Measurements from ENCODE around the gene SIN3A.
A peak's percentile ranks its signal among the peaks of the same experiment; 100 is the strongest.

Gene SIN3A

DNA sequence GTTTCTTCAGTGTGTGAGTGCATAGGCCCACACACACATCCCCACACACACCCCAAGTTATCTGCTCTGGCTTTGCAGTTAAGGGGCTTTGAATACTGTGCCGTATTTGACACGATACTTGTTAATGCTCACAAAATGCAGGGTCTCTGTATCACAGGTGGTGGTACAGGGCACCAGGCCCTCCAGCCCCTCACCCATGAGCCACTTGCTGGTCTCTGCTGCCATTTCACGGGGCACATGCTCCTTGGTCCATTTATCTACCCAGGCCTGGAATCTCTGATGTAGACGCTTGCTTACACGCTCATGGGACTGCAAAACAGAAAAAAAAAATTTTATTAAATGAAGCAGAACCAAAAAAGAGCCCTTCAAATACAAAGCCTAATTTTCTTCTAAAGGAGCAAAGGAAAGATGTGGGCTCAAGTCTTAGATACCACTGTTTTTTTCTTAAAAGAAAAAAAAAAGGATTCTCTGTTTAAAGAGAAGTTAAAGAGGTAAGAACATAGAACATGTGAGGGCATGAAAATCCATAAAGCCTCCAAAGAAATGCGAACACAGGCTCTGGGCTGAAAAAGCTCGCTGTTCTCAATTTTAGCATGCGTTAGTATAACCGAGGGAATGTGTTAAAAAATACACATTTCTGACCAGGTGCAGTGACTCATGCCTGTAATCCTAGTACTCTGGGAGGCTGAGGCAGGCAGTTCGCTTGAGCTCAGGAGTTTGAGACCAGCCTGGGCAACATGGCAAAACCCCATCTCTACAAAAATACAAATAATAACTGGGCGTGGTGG is 79.4 kb downstream of the SIN3A start:
- no peak for DNase-seq

GRCh38 chr15:75371486-75371885 is 80.0 kb downstream of the SIN3A start:
- no peak for DNase-seq

- no peak for DNase-seq
Observed at GRCh38 chr15:75369897-75370581, 81.5 kb downstream of the SIN3A start.

- DNase-seq, result no peak
Observed at GRCh38 chr15:75368689-75369239, 82.7 kb downstream of the SIN3A start.

DNA sequence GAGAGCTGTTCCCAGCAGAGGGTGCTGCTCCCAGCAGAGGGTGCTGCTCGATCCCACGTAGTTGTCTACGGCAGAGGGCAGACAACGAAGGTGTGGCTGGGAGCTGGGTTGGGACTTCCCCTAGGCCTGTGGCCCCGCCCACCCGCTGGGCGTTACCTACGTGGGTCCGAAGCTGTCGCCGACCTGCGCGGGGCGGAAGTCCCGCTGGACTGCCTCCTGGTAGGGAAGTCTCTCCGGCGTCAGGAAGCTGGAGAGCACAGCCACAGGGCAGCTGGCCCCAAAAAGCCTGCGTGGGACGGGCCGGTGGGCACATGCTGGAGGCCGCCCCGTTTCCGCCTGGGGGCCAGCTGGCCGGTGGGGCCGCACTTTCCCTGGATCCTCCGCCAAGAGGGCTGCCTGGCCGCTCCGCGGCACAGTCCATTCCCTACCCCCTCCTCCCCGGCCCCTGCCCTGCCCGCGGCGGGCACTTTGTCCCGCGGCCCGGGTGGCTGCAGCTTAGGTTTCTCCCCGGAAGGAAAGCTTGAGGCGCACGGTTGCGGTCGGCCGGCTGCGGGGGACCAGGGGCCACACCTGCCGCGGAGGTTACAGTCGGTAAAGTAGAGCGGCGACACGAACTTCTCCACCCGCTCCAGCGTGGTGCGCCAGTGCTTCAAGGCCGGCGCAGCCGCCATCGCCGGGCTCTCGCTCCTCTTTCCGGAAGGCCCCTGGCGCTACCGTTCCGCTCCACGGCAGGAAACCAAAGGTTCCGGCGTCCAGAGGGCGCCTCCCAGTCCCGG is 83.4 kb downstream of the SIN3A start, which contains the start of gene MAN2C1:
TSS of gene MAN2C1 (minus strand) at position 695 of the 776 bp plus-strand sequence. CDS start at position 671, 24 bp downstream.
- DNase-seq, result peak; percentile 93

- no peak for DNase-seq
Observed at GRCh38 chr15:75367406-75367912, 84.0 kb downstream of the SIN3A start.

DNA sequence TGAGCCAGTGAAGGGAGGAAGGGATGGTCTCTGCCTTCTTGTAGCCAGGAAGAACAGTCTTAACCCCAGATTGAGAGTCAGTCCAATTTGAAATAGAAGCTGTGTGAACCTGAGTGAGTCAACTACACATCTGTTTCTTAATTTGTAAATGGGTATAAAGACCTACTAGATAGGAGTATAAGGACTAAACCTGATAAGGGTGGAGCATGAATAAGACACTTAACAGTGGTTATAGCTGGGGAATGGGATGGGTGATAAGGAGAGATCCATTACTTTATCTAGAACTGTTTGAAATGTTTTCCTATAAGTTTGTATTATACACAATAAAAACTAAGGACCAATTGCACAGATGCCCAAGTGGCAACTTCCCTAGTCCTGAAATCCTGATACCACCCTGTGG is 84.5 kb downstream of the SIN3A start:
- DNase-seq, result no peak

GRCh38 chr15:75366163-75366562 is 85.3 kb downstream of the SIN3A start:
- DNase-seq, result no peak

GRCh38 chr15:75364881-75365280 is 86.6 kb downstream of the SIN3A start:
- no peak for DNase-seq

DNA sequence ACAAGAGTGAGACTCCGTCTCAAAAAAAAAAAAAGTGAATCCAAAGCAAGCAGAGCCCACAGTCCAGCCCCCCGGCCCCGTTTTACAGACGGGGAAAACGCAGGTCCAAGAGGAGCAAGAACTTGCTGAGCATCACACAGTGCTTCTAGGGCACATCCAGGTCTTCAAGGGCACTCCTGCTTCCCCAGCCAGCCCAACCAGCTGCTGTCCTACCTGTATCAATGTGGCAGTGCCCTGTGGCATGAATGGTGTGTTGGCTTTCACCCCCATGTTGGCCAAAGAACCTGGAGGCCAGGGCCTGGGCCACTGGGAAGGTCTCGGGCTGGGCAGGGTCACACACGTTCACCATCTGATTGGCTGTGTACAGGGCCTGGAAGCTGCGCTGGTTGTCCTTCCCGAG is 87.7 kb downstream of the SIN3A start:
- no peak for DNase-seq

DNA sequence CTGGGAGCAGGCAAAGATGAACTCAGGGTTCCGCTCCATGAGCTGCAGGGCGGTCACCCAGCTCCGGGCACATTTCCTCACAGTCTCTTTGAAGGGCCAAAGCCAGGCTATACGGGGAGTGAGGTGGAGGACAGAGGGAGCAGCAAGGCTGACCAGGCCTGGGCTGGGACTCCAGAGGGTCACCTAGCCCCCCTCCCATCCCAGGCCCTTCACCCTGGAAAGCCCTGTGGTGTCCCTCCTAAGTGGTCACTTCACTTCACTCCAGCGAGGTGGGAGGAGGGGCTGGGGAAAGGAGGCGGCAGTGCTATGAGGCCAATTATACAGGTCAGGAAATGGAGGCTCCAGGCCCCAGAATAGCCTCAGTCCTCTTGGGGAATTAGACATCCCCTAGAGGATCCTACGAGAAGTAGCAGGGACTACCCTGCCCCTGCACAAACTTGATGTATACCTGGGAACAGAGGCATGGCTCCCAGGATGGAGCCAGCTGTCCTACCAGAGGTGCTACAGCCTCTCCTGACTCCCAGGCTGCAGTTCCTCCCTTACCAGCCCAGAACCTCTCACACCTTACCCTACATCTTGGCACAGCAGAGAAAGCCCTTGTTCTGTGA is 88.7 kb downstream of the SIN3A start:
- DNase-seq, result no peak

GRCh38 chr15:75361989-75362641 is 89.4 kb downstream of the SIN3A start:
- no peak for DNase-seq

- no peak for DNase-seq
Observed at GRCh38 chr15:75361361-75361988, 90.0 kb downstream of the SIN3A start.

GRCh38 chr15:75360856-75361255 is 90.6 kb downstream of the SIN3A start:
- no peak for DNase-seq

- DNase-seq, result no peak
Observed at GRCh38 chr15:75360391-75360790, 91.1 kb downstream of the SIN3A start.

- DNase-seq, result no peak
Observed at GRCh38 chr15:75359537-75360250, 91.8 kb downstream of the SIN3A start.

DNA sequence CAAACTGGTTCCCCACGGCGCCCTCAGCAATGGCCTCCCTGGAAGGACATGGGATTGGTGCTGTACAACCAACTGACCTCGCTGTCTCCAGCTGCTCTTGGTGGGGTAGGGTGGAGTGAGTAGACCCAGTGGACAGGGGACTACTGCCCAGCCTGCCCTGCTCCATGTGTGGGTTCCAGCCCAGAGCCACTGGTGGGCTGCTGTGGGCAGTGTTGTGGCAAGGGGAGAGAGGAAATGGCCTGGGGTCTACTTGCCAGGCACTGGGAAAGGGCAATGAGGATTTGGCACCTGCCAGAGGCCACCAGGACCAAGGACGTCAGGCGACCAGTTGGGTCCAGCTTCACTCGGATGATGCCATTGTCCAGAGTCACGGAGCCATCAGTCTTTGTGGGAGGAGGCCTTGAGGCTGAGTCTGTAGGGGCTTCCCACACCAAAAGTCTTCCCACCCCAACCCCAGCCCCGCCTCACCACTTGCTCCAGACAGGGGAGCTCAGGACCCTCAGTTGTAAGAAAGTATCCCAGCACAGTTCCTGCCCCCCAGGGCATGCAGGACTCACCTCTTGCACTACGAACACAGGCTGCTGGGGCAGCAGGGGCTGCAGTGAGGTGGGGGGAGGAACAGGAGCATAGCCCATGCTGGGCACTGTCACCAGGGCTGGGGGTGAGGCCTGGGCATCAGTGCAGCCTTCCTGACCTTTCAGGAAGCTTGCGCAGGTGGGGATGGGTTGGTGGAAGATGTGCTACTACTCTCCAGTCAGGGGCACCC is 92.5 kb downstream of the SIN3A start:
- no peak for DNase-seq

- DNase-seq, result no peak
Observed at GRCh38 chr15:75357976-75358673, 93.4 kb downstream of the SIN3A start.

GRCh38 chr15:75356517-75356916 is 95.0 kb downstream of the SIN3A start:
- no peak for DNase-seq

Data from stimulated activated CD4-positive, alpha-beta T cell treated with anti-CD3 and anti-CD28 coated beads, Interleukin-12 subunit alpha, Interleukin-12 subunit beta, amount 100 ng/mL, for 4 hours (primary cell).